ENCODE results near the gene ASB18. TPM values are rescaled to one million over a fixed set of nuclear protein-coding genes. Genes with fewer than 3 reads are reported as not detected.

Gene ASB18
- total RNA-seq, 1 experiment from 2014 or later, result not detected

DNA sequence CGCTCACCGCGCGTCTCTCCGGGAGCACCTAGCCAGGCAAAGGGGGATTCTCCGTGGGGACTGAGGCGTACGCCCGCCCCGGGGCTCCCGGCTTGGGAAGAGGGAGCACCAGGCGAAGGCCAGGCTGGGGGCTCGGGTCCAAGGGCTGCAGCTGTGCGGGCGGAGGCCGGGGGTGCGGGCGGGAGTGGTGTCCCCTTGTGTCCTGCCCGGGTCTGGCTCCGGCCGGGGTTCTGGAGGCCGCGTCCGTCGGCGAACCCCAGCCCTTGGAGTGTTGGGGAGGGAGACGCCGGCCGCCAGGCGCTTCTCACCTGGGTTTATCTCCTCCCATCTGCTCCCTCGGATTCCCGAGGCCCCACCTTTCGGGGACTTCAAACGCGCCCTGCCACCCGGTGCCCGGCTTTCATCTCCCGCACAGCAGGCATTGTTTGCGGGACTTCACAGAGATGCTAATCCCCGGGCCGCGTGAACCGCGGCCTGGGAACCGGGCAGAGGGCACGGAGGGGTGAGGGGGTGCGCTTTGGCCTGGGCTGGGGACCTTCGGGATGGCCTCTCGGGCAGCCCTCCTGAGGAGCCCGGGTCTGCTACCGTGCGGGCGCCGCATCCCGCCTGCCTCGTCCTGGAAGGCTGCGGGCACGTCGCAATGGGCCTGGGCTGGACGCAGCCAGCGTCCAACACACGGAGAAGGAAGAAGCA lies 91.0 kb downstream of the ASB18 start:
- H3K9me2 ChIP-seq (ENCODE audit: insufficient read depth), result no peaks in the 10 kb centered on the region
- DNase-seq (ENCODE audit: low read depth, low spot score) (no peak), ATAC-seq (no peak)
- BruUV-seq (replicated peaks), result no TSS peak
- no peaks in the 10 kb centered on the region for H3K27me3 ChIP-seq (ENCODE audit: insufficient read depth, low read length)
- POLR2A ChIA-PET, result no interaction called here
- TF ChIP-seq CEBPB (IDR thresholded peaks at IDR 0.05; ENCODE audit: low read depth) (no peak), SP1 (IDR thresholded peaks at IDR 0.05; ENCODE audit: low read depth) (no peak), YY1 (IDR thresholded peaks at IDR 0.05; ENCODE audit: extremely low read depth, insufficient replicate concordance, low read depth, low read length) (no peak), ZFX (IDR thresholded peaks at IDR 0.05) (no peak), SRF (IDR thresholded peaks at IDR 0.05; ENCODE audit: low read depth) (no peak), EGR1 (IDR thresholded peaks at IDR 0.05; ENCODE audit: low read depth) (no peak), TCF7L2 (IDR thresholded peaks at IDR 0.05; ENCODE audit: borderline replicate concordance, extremely low read depth, insufficient read depth, insufficient read length) (no peak), SIN3A (IDR thresholded peaks at IDR 0.05; ENCODE audit: low read depth) (no peak), EZH2 (IDR thresholded peaks at IDR 0.05) (no peak), CBX3 (IDR thresholded peaks at IDR 0.05; ENCODE audit: low read depth) (no peak), POLR2A (IDR thresholded peaks at IDR 0.05; ENCODE audit: borderline replicate concordance, extremely low read depth, insufficient read depth, insufficient read length) (no peak), JUND (IDR thresholded peaks at IDR 0.05) (no peak), ZNF274 (IDR thresholded peaks at IDR 0.05; ENCODE audit: low read depth, low read length) (no peak)
- TF ChIP-seq, protein P1, sequence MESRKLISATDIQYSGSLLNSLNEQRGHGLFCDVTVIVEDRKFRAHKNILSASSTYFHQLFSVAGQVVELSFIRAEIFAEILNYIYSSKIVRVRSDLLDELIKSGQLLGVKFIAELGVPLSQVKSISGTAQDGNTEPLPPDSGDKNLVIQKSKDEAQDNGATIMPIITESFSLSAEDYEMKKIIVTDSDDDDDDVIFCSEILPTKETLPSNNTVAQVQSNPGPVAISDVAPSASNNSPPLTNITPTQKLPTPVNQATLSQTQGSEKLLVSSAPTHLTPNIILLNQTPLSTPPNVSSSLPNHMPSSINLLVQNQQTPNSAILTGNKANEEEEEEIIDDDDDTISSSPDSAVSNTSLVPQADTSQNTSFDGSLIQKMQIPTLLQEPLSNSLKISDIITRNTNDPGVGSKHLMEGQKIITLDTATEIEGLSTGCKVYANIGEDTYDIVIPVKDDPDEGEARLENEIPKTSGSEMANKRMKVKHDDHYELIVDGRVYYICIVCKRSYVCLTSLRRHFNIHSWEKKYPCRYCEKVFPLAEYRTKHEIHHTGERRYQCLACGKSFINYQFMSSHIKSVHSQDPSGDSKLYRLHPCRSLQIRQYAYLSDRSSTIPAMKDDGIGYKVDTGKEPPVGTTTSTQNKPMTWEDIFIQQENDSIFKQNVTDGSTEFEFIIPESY (IDR thresholded peaks at IDR 0.05; ENCODE audit: extremely low read depth, insufficient replicate concordance, low read length), result no peak
- TF ChIP-seq, protein P2, sequence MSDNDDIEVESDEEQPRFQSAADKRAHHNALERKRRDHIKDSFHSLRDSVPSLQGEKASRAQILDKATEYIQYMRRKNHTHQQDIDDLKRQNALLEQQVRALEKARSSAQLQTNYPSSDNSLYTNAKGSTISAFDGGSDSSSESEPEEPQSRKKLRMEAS (IDR thresholded peaks at IDR 0.05), result no peak
- peaks cover 0 to 21% of the 10 kb centered on the region in 2 experiments; a peak in 1 of 4 replicates for H3K36me3 ChIP-seq (ENCODE audit: control insufficient read depth in 1 of 2, insufficient read depth in 2 of 2, low read length in 2 of 2)
- intact Hi-C loops (cut with micrococcal nuclease), result no loop called here
- RAD21 ChIA-PET (ENCODE audit: low non-redundant PET in 1 of 2, low total read pairs in 2 of 2, uncharacterized antibody in 2 of 2, unreplicated experiment in 2 of 2), result no interaction called here
- H3K4me1 ChIP-seq (ENCODE audit: control insufficient read depth in 1 of 2, insufficient read depth in 2 of 2, low read length in 2 of 2), result peaks cover 15 to 56% of the 10 kb centered on the region in 2 experiments
- H3K4me3 ChIP-seq (replicated peaks in 1 of 2; ENCODE audit: low read depth in 1 of 2, low read length in 2 of 2), result no peak overlapping the region
- no peak overlapping the region for H3K4me2 ChIP-seq (ENCODE audit: low read length)
- H3K9me3 ChIP-seq (ENCODE audit: control insufficient read depth in 1 of 2, insufficient read depth in 1 of 2, low read depth in 1 of 2, low read length in 2 of 2), result no peaks in the 10 kb centered on the region
- H3K27ac ChIP-seq (ENCODE audit: low read depth, low read length), result no peak overlapping the region
- no peak overlapping the region for H2AFZ ChIP-seq (ENCODE audit: low read depth, low read length, poor library complexity, severe bottlenecking)
- no peak overlapping the region for H3K9ac ChIP-seq (ENCODE audit: low read length)
- CTCF ChIA-PET, result no interaction called here
- peaks cover 45% of the 10 kb centered on the region for H3K79me2 ChIP-seq (ENCODE audit: insufficient read depth, low read length)
- no peaks in the 10 kb centered on the region; the same call in 1 of the 2 replicates for H4K20me1 ChIP-seq (ENCODE audit: insufficient read depth)
